MCF 10A (cell line): ENCODE data around the gene C20orf204. TPM values are rescaled to one million over a fixed set of nuclear protein-coding genes. Genes with fewer than 3 reads are reported as not detected.
A peak's percentile ranks its signal among the peaks of the same experiment; 100 is the strongest.

ENCODE experiments used
- BruUV-seq: library from RNA; stranded (reverse); fragments of 400-500 nt; replicated peaks from 2 replicates; lab custom pipeline; 2021; lab: Mats Ljungman, UMichigan
- CTCF ChIA-PET: fragments of 300-600 bp; sonication (Branson Sonifier 250); formaldehyde crosslinking; extraction: SDS; loops from one replicate; lab custom pipeline; 2021; ENCODE audit warnings: antibody characterized with exemption, inconsistent platforms; lab: Yijun Ruan, JAX
- POLR2A ChIA-PET: fragments of 300-600, 350-650 bp; sonication (Branson Sonifier 250); formaldehyde crosslinking; extraction: SDS; loops from one replicate; lab custom pipeline; 2020; ENCODE audit warnings: antibody characterized with exemption, inconsistent platforms; lab: Yijun Ruan, JAX
- DNase-seq: peaks from one replicate; pipeline ENCODE4 v3.0.0-alpha.2; 2018; ENCODE audit not compliant: unreplicated experiment
- H3K27ac Mint-ChIP-seq: one replicate; pipeline ENCODE4 v1.8.0; 2022; ENCODE audit warnings: mild to moderate bottlenecking, low read depth, mixed read lengths; ENCODE audit not compliant: unreplicated experiment
- H3K27me3 Mint-ChIP-seq: one replicate; pipeline ENCODE4 v1.8.0; 2022; ENCODE audit warnings: mixed read lengths; ENCODE audit not compliant: insufficient read depth, unreplicated experiment
- H3K36me3 Mint-ChIP-seq: one replicate; pipeline ENCODE4 v1.8.0; 2022; ENCODE audit warnings: mild to moderate bottlenecking, moderate library complexity, mixed read lengths; ENCODE audit not compliant: insufficient read depth, unreplicated experiment
- H3K4me1 Mint-ChIP-seq: one replicate; pipeline ENCODE4 v1.8.0; 2022; ENCODE audit warnings: mixed read lengths; ENCODE audit not compliant: insufficient read depth, unreplicated experiment
- H3K4me3 Mint-ChIP-seq: one replicate; pipeline ENCODE4 v1.8.0; 2022; ENCODE audit warnings: mild to moderate bottlenecking, moderate library complexity, mixed read lengths; ENCODE audit not compliant: unreplicated experiment
- H3K9me3 Mint-ChIP-seq: one replicate; pipeline ENCODE4 v1.8.0; 2022; ENCODE audit warnings: mixed read lengths; ENCODE audit not compliant: unreplicated experiment
- intact Hi-C: fragments of 100-400 bp; cut with micrococcal nuclease; formaldehyde crosslinking; loops from 2 replicates; pipeline ENCODE4 v1.14.1; 2022
- total RNA-seq: library from RNA; stranded (reverse); gene quantifications from 2 replicates; pipeline ENCODE4 v1.2.3, GENCODE V29; 2022
- TF ChIP-seq, protein P1 (sequence below): fragments of 200-600 bp; IDR thresholded peaks from one replicate; pipeline ENCODE4 v1.8.0; 2022; ENCODE audit warnings: antibody characterized with exemption, mild to moderate bottlenecking; ENCODE audit not compliant: unreplicated experiment

Gene C20orf204
- total RNA-seq, 1 experiment from 2014 or later = 1.1 TPM

GRCh38 chr20:64065062-64065973 lies 29.3 kb downstream of the C20orf204 start:
- intact Hi-C loops = no loop called here
- POLR2A ChIA-PET = interaction anchor here (1.4 to 2.0 kb wide), 5 partner anchors 13 to 85 kb away, joined by 3 to 11 read pairs (median 8); partner anchors contain the start of genes OPRL1, PRPF6, RGS19 and SAMD10
- H3K9me3 Mint-ChIP-seq = no peaks in the 10 kb centered on the region
- H3K4me3 Mint-ChIP-seq = peak overlapping the region; percentile 38
- no TSS peak for BruUV-seq
- TF ChIP-seq, protein P1, sequence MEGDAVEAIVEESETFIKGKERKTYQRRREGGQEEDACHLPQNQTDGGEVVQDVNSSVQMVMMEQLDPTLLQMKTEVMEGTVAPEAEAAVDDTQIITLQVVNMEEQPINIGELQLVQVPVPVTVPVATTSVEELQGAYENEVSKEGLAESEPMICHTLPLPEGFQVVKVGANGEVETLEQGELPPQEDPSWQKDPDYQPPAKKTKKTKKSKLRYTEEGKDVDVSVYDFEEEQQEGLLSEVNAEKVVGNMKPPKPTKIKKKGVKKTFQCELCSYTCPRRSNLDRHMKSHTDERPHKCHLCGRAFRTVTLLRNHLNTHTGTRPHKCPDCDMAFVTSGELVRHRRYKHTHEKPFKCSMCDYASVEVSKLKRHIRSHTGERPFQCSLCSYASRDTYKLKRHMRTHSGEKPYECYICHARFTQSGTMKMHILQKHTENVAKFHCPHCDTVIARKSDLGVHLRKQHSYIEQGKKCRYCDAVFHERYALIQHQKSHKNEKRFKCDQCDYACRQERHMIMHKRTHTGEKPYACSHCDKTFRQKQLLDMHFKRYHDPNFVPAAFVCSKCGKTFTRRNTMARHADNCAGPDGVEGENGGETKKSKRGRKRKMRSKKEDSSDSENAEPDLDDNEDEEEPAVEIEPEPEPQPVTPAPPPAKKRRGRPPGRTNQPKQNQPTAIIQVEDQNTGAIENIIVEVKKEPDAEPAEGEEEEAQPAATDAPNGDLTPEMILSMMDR = no peak
- no peak for DNase-seq
- H3K27me3 Mint-ChIP-seq = no peaks in the 10 kb centered on the region
- peak overlapping the region; percentile 40 for H3K27ac Mint-ChIP-seq
- peaks cover 36% of the 10 kb centered on the region for H3K4me1 Mint-ChIP-seq
- H3K36me3 Mint-ChIP-seq = no peaks in the 10 kb centered on the region
- CTCF ChIA-PET = interaction anchor here (0.6 to 1.9 kb wide), 9 partner anchors 8 to 85 kb away, joined by 3 to 14 read pairs (median 3); no protein-coding TSS in a partner anchor

DNA sequence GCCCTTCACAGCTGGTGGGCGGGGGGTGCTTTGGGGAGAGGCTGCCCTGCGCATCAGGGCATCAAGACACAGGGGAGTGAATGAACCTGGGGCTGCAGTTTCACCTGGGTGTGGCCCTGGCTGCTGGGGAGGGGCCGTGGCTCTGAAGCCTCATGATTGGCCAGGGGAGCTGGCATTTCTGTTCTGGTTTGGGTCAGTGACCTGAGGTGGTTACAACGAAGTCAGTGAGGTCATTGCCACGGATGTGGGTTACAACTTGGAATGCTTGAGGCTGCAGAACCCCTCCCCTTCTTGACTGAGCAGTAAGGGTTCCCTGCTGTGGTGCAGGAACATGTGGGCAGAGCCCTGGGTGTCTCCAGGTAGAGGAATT lies 30.0 kb downstream of the C20orf204 start:
- intact Hi-C loops = no loop called here
- no peaks in the 10 kb centered on the region for H3K27me3 Mint-ChIP-seq
- POLR2A ChIA-PET = interaction anchor here (0.6 to 2.0 kb wide), 5 partner anchors 8 to 106 kb away, joined by 3 to 8 read pairs (median 3); partner anchors contain the start of genes OPRL1, PRPF6 and RGS19
- no peaks in the 10 kb centered on the region for H3K36me3 Mint-ChIP-seq
- no TSS peak for BruUV-seq
- peak; percentile 89 for DNase-seq
- H3K9me3 Mint-ChIP-seq = no peaks in the 10 kb centered on the region
- CTCF ChIA-PET = interaction anchor here (0.6 to 1.5 kb wide), 8 partner anchors 9 to 181 kb away, joined by 3 to 5 read pairs (median 3); partner anchors contain the start of gene LKAAEAR1
- TF ChIP-seq, protein P1 = no peak
- H3K4me3 Mint-ChIP-seq = peak overlapping the region; percentile 38
- H3K4me1 Mint-ChIP-seq = peaks cover 36% of the 10 kb centered on the region
- H3K27ac Mint-ChIP-seq = peak overlapping the region; percentile 40

DNA sequence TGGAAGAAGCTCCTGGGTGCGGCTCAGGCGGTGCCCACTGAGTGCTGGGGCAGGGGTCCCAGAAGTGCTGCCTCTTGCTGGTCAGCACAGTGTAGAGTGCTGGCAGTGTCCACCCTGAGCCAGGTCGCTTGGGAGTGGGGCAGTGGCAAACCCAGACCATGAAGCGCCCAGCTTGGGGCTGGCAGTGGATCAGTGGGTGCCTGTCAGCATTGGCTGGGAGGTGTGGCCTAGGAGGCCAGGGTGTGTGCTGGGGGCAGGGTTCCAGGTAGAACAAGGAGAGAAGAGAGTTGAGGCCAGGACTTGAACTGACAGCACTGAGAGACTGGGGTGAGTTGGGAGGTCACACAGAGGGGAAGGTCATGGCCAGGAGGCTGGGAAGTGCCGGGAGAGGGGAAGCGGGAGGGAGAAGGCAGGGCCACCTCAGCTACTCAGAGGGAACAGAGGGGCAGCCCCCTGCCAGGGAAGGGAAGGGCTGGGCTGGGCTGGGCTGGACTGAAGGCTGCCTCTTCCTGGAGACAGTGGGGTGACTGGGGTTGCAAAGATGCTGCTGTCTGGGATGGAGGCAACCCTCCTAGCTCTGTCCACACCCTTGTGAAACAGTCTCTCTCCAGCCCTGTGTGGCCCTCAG lies 31.1 kb downstream of the C20orf204 start:
- Mint-ChIP-seq H3K9me3 (no peaks in the 10 kb centered on the region), H3K27ac (no peak overlapping the region), H3K27me3 (no peaks in the 10 kb centered on the region), H3K4me3 (no peak overlapping the region), H3K4me1 (peaks cover 36% of the 10 kb centered on the region), H3K36me3 (no peaks in the 10 kb centered on the region)
- BruUV-seq = no TSS peak
- DNase-seq = no peak
- intact Hi-C loops = no loop called here
- CTCF ChIA-PET = interaction anchor here (0.6 to 1.5 kb wide), 6 partner anchors 9 to 87 kb away, joined by 3 to 4 read pairs (median 3); partner anchors contain the start of gene LKAAEAR1
- TF ChIP-seq, protein P1 = no peak
- POLR2A ChIA-PET = interaction anchor here (0.6 to 1.5 kb wide), 2 partner anchors 87 to 196 kb away, joined by 3 to 6 read pairs; partner anchors contain the start of gene PRPF6
